Measurements from ENCODE around the gene ZNF579. TPM values are rescaled to one million over a fixed set of nuclear protein-coding genes. Genes with fewer than 3 reads are reported as not detected.

The ZNF579 gene
- total and polyA plus RNA-seq, 2 of the 13 experiments (the other 11 are each of a cell fraction or from before 2014, with no cell fraction given) = 2.1 to 2.9 TPM

DNA sequence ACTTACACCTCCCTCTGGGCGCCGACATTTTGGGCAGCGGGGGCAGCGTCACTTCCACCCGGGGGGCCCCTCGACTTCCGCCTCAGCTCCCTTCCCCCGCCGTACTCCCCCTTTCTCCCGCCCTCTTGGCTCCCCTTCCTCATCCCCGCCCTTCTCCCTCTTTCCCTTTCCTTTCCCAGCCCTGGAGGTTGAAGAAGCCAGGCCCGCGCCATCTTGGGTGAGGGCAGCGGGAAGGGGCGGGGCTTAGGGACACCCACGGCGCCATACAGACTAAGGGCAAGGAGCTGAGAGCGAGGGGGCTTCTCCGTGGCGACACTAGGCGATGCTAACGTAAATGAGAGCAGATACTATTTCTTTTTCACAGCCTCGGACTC lies 18.8 kb upstream of the ZNF579 start, which contains the start of gene FIZ1 (continued):
- TF ChIP-seq, protein P1, sequence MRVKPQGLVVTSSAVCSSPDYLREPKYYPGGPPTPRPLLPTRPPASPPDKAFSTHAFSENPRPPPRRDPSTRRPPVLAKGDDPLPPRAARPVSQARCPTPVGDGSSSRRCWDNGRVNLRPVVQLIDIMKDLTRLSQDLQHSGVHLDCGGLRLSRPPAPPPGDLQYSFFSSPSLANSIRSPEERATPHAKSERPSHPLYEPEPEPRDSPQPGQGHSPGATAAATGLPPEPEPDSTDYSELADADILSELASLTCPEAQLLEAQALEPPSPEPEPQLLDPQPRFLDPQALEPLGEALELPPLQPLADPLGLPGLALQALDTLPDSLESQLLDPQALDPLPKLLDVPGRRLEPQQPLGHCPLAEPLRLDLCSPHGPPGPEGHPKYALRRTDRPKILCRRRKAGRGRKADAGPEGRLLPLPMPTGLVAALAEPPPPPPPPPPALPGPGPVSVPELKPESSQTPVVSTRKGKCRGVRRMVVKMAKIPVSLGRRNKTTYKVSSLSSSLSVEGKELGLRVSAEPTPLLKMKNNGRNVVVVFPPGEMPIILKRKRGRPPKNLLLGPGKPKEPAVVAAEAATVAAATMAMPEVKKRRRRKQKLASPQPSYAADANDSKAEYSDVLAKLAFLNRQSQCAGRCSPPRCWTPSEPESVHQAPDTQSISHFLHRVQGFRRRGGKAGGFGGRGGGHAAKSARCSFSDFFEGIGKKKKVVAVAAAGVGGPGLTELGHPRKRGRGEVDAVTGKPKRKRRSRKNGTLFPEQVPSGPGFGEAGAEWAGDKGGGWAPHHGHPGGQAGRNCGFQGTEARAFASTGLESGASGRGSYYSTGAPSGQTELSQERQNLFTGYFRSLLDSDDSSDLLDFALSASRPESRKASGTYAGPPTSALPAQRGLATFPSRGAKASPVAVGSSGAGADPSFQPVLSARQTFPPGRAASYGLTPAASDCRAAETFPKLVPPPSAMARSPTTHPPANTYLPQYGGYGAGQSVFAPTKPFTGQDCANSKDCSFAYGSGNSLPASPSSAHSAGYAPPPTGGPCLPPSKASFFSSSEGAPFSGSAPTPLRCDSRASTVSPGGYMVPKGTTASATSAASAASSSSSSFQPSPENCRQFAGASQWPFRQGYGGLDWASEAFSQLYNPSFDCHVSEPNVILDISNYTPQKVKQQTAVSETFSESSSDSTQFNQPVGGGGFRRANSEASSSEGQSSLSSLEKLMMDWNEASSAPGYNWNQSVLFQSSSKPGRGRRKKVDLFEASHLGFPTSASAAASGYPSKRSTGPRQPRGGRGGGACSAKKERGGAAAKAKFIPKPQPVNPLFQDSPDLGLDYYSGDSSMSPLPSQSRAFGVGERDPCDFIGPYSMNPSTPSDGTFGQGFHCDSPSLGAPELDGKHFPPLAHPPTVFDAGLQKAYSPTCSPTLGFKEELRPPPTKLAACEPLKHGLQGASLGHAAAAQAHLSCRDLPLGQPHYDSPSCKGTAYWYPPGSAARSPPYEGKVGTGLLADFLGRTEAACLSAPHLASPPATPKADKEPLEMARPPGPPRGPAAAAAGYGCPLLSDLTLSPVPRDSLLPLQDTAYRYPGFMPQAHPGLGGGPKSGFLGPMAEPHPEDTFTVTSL (CRISPR knock-in tag; IDR thresholded peaks at IDR 0.05; ENCODE audit: borderline replicate concordance) = no peak
- TF ChIP-seq ZBTB7A (CRISPR knock-in tag; IDR thresholded peaks at IDR 0.05) = no peak
- no peak for TF ChIP-seq NR3C1 (CRISPR knock-in tag; IDR thresholded peaks at IDR 0.05)
- TF ChIP-seq, protein P2, sequence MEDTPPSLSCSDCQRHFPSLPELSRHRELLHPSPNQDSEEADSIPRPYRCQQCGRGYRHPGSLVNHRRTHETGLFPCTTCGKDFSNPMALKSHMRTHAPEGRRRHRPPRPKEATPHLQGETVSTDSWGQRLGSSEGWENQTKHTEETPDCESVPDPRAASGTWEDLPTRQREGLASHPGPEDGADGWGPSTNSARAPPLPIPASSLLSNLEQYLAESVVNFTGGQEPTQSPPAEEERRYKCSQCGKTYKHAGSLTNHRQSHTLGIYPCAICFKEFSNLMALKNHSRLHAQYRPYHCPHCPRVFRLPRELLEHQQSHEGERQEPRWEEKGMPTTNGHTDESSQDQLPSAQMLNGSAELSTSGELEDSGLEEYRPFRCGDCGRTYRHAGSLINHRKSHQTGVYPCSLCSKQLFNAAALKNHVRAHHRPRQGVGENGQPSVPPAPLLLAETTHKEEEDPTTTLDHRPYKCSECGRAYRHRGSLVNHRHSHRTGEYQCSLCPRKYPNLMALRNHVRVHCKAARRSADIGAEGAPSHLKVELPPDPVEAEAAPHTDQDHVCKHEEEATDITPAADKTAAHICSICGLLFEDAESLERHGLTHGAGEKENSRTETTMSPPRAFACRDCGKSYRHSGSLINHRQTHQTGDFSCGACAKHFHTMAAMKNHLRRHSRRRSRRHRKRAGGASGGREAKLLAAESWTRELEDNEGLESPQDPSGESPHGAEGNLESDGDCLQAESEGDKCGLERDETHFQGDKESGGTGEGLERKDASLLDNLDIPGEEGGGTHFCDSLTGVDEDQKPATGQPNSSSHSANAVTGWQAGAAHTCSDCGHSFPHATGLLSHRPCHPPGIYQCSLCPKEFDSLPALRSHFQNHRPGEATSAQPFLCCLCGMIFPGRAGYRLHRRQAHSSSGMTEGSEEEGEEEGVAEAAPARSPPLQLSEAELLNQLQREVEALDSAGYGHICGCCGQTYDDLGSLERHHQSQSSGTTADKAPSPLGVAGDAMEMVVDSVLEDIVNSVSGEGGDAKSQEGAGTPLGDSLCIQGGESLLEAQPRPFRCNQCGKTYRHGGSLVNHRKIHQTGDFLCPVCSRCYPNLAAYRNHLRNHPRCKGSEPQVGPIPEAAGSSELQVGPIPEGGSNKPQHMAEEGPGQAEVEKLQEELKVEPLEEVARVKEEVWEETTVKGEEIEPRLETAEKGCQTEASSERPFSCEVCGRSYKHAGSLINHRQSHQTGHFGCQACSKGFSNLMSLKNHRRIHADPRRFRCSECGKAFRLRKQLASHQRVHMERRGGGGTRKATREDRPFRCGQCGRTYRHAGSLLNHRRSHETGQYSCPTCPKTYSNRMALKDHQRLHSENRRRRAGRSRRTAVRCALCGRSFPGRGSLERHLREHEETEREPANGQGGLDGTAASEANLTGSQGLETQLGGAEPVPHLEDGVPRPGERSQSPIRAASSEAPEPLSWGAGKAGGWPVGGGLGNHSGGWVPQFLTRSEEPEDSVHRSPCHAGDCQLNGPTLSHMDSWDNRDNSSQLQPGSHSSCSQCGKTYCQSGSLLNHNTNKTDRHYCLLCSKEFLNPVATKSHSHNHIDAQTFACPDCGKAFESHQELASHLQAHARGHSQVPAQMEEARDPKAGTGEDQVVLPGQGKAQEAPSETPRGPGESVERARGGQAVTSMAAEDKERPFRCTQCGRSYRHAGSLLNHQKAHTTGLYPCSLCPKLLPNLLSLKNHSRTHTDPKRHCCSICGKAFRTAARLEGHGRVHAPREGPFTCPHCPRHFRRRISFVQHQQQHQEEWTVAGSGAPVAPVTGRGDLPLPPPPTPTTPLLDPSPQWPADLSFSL (CRISPR knock-in tag; IDR thresholded peaks at IDR 0.05) = no peak
- no peak for TF ChIP-seq SMAD1 (CRISPR knock-in tag; IDR thresholded peaks at IDR 0.05; ENCODE audit: borderline replicate concordance, low read depth)
- TF ChIP-seq, protein P3, sequence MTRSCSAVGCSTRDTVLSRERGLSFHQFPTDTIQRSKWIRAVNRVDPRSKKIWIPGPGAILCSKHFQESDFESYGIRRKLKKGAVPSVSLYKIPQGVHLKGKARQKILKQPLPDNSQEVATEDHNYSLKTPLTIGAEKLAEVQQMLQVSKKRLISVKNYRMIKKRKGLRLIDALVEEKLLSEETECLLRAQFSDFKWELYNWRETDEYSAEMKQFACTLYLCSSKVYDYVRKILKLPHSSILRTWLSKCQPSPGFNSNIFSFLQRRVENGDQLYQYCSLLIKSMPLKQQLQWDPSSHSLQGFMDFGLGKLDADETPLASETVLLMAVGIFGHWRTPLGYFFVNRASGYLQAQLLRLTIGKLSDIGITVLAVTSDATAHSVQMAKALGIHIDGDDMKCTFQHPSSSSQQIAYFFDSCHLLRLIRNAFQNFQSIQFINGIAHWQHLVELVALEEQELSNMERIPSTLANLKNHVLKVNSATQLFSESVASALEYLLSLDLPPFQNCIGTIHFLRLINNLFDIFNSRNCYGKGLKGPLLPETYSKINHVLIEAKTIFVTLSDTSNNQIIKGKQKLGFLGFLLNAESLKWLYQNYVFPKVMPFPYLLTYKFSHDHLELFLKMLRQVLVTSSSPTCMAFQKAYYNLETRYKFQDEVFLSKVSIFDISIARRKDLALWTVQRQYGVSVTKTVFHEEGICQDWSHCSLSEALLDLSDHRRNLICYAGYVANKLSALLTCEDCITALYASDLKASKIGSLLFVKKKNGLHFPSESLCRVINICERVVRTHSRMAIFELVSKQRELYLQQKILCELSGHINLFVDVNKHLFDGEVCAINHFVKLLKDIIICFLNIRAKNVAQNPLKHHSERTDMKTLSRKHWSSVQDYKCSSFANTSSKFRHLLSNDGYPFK (CRISPR knock-in tag; IDR thresholded peaks at IDR 0.05; ENCODE audit: borderline replicate concordance) = peak; percentile 99
- TF ChIP-seq NR2F1 (CRISPR knock-in tag; IDR thresholded peaks at IDR 0.05) = no peak
- no peak for TF ChIP-seq BHLHE40 (IDR thresholded peaks at IDR 0.05; ENCODE audit: low read length)
- no peak for TF ChIP-seq CHD4 (IDR thresholded peaks at IDR 0.05; ENCODE audit: borderline replicate concordance, low read length)
- TF ChIP-seq, protein P4, sequence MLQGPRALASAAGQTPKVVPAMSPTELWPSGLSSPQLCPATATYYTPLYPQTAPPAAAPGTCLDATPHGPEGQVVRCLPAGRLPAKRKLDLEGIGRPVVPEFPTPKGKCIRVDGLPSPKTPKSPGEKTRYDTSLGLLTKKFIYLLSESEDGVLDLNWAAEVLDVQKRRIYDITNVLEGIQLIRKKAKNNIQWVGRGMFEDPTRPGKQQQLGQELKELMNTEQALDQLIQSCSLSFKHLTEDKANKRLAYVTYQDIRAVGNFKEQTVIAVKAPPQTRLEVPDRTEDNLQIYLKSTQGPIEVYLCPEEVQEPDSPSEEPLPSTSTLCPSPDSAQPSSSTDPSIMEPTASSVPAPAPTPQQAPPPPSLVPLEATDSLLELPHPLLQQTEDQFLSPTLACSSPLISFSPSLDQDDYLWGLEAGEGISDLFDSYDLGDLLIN (CRISPR knock-in tag; IDR thresholded peaks at IDR 0.05; ENCODE audit: borderline replicate concordance) = no peak
- no peak for TF ChIP-seq REL (CRISPR knock-in tag; conservative IDR thresholded peaks at IDR 0.05)
- peak; percentile 84 for TF ChIP-seq ELF1 (CRISPR knock-in tag; IDR thresholded peaks at IDR 0.05)
- TF ChIP-seq ZNF672 (CRISPR knock-in tag; IDR thresholded peaks at IDR 0.05) = no peak
- no peak for TF ChIP-seq ZNF790 (CRISPR knock-in tag; IDR thresholded peaks at IDR 0.05; ENCODE audit: borderline replicate concordance)
